ENCODE data around the gene WNT11.
A peak's percentile ranks its signal among the peaks of the same experiment; 100 is the strongest.

The WNT11 gene

DNA sequence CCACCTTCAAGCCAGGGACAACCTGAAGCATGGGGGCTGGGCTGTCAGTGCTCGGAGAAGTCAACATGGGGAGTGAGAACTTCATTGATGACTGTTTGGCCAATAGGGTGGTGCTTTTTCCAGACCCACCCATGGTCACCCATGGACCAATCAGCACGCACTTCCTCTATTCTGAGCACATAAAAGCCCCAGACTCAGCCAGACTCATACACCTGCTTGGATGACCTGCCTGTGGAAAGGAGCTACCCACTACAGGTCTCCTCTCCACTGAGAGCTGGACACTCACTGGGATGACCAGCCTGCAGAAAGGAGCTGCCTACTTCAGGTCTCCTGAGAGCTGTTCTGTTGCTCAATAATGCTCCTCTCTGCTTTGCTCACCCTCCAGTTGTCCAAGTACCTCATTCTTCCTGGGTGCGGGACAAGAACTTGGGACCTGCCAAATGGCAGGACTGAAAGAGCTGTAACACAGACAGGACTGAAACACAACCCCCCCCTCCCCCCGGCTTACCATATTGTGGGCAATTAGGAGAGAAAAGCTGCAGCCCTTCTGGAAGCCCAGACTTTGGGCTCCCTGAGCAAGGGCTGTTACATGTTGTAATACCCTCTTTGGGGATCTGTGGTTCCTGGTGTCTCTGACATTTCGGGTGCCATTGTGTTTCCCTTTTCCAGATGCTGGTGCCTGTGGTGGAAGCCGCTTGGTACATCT, 44.4 kb upstream of the WNT11 start:
- Histone ChIP-seq H3K27me3 (replicated peaks) (no peaks in the 10 kb centered on the region), H3K4me3 (ENCODE audit: low read depth, low read length) (no peak overlapping the region), H3K27ac (no peak overlapping the region), H3K36me3 (replicated peaks) (no peaks in the 10 kb centered on the region)
- no peak for DNase-seq
- TF ChIP-seq, protein P1, sequence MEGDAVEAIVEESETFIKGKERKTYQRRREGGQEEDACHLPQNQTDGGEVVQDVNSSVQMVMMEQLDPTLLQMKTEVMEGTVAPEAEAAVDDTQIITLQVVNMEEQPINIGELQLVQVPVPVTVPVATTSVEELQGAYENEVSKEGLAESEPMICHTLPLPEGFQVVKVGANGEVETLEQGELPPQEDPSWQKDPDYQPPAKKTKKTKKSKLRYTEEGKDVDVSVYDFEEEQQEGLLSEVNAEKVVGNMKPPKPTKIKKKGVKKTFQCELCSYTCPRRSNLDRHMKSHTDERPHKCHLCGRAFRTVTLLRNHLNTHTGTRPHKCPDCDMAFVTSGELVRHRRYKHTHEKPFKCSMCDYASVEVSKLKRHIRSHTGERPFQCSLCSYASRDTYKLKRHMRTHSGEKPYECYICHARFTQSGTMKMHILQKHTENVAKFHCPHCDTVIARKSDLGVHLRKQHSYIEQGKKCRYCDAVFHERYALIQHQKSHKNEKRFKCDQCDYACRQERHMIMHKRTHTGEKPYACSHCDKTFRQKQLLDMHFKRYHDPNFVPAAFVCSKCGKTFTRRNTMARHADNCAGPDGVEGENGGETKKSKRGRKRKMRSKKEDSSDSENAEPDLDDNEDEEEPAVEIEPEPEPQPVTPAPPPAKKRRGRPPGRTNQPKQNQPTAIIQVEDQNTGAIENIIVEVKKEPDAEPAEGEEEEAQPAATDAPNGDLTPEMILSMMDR (IDR thresholded peaks at IDR 0.05; ENCODE audit: low read depth, low read length, missing control alignments) = no peak
- in situ Hi-C loops (cut with HindIII; ENCODE audit: low pct_ligation_motif_present, low sequenced_read_pairs) = no loop called here

DNA sequence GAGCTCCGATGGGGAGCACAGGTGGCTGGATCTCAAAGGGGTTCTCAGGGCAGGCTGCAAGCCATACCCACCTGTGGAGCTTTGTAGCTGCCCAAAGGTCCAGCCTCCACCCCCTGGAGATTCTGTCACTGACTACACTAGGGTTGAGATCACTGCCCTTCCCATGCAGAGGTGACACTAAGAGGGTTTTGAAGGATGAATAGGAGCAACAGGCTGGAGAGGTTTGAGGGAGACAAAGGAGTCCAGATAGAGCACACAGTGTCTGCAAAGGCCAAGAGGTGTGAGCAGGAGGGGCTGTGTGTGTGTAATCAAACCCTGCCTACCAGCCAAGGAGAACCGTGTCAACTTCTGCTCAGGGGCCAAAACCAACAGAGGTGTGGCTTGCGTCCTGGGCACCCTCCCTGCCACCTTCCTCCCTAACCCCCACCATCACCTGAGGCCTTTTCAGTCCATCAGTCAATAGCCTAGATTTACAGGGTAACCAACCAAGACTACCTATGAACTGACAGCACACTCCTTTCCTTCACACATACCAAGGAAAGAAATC, 43.0 kb upstream of the WNT11 start:
- no peaks in the 10 kb centered on the region for H3K27me3 ChIP-seq (replicated peaks)
- in situ Hi-C loops (cut with HindIII; ENCODE audit: low pct_ligation_motif_present, low sequenced_read_pairs) = no loop called here
- TF ChIP-seq, protein P1 (IDR thresholded peaks at IDR 0.05; ENCODE audit: low read depth, low read length, missing control alignments) = no peak
- H3K27ac ChIP-seq = no peak overlapping the region
- H3K36me3 ChIP-seq (replicated peaks) = no peaks in the 10 kb centered on the region
- no peak for DNase-seq
- H3K4me3 ChIP-seq (ENCODE audit: low read depth, low read length) = no peak overlapping the region

DNA sequence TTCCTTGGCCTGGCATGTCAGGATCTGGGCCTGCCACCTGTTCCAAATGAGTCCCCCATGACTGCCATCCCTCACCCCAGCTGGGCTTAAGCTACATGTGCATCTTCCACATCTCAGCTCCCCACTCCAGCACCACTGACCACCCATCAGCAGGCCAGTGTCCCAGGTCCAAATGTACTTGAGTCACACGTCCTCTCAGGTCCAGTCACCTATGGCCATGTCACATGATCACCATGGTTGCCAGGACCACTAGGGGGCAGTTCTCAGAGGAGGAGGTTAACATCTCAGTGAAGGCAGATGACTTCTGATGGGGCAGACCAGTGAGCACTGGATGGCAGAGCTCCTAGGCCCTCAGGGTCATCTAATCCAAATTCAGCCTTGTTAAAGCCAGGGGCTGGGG, 41.9 kb upstream of the WNT11 start:
- in situ Hi-C loops (cut with HindIII; ENCODE audit: low pct_ligation_motif_present, low sequenced_read_pairs) = no loop called here
- DNase-seq = no peak
- no peaks in the 10 kb centered on the region for H3K36me3 ChIP-seq (replicated peaks)
- TF ChIP-seq, protein P1 (IDR thresholded peaks at IDR 0.05; ENCODE audit: low read depth, low read length, missing control alignments) = peak; percentile 55
- H3K4me3 ChIP-seq (ENCODE audit: low read depth, low read length) = no peak overlapping the region
- no peak overlapping the region for H3K27ac ChIP-seq
- H3K27me3 ChIP-seq (replicated peaks) = peaks cover 3% of the 10 kb centered on the region

DNA sequence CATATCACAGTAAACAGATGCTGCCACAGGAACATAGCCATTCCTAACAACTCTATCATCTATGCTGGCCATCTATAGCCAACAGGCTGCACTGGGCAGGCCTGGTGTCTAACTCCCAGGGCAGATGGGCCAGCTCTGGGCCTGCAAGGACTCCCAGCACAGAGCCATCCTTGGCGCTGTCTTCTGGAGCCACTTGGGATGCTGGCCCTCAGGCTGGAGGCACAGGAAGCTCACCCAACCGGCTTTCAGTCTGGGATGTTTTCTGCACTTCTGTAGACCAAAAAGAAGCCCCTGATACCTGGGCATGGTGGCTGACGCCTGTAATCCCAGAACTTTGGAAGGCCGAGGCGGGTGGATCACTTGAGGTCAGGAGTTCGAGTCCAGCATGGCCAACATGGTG, 40.8 kb upstream of the WNT11 start:
- no peak for DNase-seq
- H3K27me3 ChIP-seq (replicated peaks) = peaks cover 7% of the 10 kb centered on the region
- no peaks in the 10 kb centered on the region for H3K36me3 ChIP-seq (replicated peaks)
- H3K27ac ChIP-seq = no peak overlapping the region
- TF ChIP-seq, protein P1 (IDR thresholded peaks at IDR 0.05; ENCODE audit: low read depth, low read length, missing control alignments) = no peak
- in situ Hi-C loops (cut with HindIII; ENCODE audit: low pct_ligation_motif_present, low sequenced_read_pairs) = no loop called here
- no peak overlapping the region for H3K4me3 ChIP-seq (ENCODE audit: low read depth, low read length)

DNA sequence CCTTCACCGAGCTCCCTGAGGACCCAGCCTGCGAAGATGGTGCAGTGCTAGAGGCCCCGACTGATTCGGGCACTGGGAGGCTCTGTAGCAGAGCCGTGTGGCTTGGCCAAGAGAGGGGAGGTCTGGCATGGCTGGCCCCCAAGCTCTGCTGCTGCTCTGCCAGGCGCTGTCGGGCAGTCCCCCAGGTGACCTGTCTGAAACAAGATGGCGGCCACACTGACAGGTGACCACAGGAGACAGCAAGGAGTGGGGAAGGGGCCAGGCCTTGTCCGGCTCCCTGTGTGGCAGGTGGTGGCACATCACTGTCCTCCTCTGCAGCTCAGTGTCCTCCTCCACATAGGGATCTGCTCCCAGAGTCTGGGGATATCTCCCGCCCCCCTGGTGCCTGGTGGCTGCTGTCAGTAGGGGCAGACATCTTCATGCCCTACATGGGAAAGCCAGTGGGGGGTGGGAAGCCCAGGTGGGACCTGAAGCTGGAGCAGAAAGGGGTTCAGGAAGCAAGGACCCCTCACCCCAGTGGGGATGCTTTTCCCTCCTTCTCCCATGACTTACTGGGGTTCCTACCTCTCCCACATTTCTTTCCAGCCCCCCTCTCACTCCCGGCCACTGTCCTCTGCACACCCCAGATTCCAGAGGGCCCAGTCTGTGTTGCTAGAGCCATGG, 40.1 kb upstream of the WNT11 start:
- H3K27ac ChIP-seq = no peak overlapping the region
- DNase-seq = no peak
- H3K27me3 ChIP-seq (replicated peaks) = peaks cover 7% of the 10 kb centered on the region
- in situ Hi-C loops (cut with HindIII; ENCODE audit: low pct_ligation_motif_present, low sequenced_read_pairs) = no loop called here
- no peak overlapping the region for H3K4me3 ChIP-seq (ENCODE audit: low read depth, low read length)
- H3K36me3 ChIP-seq (replicated peaks) = no peaks in the 10 kb centered on the region
- TF ChIP-seq, protein P1 (IDR thresholded peaks at IDR 0.05; ENCODE audit: low read depth, low read length, missing control alignments) = no peak

All from brain microvascular endothelial cell (primary cell).